HG03060 (cell line): Measurements from ENCODE around the gene MUC13.

Source experiments
- ATAC-seq: cut with Tn5 transposase; IDR thresholded peaks from one replicate; pipeline ENCODE4 v1.9.1; 2021; ENCODE audit warnings: low read depth, moderate number of reproducible peaks; ENCODE audit not compliant: unreplicated experiment

The MUC13 gene

GRCh38 chr3:124904835-124905492, 29.6 kb downstream of the MUC13 start:
- ATAC-seq: no peak

DNA sequence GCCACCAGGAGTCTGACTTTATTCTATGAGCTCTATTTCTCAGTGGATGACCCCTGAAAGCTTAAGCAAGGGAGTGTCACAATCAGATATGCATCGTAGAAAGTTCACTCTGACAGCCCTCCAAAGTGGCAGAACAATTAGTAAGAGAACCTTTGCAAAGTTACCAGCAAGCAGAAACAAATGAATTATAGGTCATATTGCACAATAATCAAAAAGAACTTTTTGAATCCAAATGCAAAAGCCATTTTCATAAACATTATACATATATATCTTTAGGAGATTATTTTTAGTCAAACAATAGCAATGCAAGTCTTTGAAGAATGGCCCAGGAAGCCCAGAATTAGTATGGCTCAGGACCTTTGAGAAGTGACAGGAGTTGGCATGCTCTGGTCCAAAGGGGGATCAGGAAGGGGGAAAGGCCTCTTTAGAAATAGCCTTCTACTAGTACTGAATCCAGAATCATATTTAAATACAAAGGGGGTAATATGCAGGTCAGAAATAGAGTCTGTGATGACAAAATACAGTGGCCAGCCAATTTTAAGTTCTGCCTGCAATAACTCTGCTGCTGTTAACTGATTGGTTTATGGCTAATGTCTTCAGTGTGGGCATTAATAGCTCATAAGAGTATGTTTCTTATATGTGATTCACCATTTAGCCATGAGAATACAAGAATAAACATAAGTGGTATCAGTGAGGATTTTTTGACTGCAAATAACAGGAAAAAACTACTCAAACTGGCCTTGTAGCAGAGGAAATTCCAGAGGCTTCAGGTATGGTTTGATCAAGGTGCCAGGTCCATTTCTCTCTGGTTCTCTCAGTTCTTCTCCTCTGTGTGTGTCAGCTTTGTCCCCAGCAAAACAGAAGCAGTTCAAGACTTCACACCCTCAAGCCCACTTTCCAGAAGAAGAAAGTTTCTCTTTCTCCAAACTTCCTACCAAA, 30.4 kb downstream of the MUC13 start:
- ATAC-seq: no peak

DNA sequence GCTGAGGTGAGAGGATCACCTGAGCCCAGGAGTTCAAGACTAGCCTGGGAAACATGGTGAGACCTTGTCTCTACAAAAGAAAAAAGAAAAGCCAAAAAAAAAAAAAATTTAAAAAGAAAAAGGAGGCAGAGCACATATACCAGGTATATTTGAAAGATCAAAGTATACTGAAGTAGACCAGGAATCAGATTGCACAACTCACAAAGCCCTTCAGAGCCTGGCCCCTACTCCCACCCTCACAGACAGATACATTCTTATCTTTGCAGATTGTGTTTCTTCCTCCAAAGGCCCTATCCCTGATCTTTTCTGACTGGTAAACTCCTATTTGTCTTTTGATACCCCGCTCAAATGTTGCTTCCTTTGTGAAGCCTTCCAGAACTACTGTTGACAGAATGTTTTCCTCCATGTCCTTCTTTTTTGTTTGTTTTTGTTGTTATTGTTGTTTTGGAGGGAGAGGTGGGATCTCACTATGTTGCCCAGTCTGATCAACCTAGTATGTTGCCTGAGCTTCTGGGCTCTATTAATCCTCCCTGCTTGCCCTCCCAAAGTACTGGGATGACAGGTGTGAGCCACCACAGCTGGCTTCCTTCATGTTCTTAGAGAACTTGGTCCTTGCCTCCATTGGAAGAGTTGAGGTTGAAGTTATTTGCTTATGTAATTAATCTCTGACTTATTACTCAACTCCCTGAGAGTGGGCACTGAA, 37.6 kb downstream of the MUC13 start:
- no peak for ATAC-seq

DNA sequence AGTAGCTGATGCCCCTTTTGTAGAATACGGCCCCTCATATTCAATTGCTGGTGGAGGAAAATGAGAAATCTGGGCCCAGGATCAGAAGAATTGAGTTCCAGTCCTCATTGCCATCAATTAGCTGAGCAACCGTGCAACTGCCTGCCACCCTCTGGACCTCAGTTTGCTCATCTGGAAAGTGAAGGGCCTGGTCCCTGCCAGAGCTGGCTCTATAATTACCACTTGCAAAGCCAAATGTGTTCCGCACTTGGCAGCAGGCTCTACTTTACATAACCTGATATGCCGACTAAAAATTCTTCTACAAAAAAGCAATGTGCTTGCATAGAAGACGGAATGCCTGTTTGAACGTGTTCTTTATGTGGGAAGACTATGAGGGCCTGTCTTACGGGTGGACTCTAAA, 38.8 kb downstream of the MUC13 start:
- no peak for ATAC-seq

- no peak for ATAC-seq
These were observed 41.0 kb downstream of the MUC13 start for GRCh38 chr3:124893526-124893925.

DNA sequence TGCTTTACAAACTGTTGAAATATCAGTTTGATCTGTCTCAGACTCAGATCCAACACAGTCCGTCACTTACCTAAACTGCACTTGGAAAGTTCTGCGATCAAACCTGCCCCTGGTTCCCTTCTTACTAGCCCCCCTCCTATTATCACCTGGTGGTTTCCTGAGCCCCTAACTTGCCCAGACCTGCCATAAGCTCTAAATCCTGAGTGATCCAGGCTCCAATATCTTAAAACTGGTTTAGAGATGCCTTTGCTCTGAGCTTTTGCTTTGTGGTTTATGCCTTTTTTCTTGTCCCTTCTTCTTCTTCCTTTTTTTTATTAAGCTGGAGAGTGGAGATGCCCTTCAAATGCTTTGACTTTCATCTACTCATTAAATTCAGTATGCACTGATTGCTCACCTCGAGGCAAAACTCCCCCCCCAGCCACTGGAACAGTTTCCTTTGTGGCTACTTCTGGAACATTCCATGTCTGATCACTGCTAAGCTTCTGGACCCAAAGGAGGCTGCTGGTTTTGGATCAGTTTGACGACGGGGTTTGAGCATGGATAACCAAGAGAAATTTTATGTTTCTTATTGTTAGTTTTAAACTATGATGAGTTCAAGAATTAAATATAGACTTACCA, 43.9 kb downstream of the MUC13 start:
- no peak for ATAC-seq

- no peak for ATAC-seq
These were observed 45.8 kb downstream of the MUC13 start for GRCh38 chr3:124888482-124889441.

GRCh38 chr3:124887932-124888298, 46.6 kb downstream of the MUC13 start:
- ATAC-seq: no peak

- no peak for ATAC-seq
These were observed 47.2 kb downstream of the MUC13 start, which contains the start of gene ITGB5 for GRCh38 chr3:124887177-124887931. Gene ITGB5 (minus strand): TSS chr3:124887365. CDS start chr3:124887000, 365 bp downstream.

DNA sequence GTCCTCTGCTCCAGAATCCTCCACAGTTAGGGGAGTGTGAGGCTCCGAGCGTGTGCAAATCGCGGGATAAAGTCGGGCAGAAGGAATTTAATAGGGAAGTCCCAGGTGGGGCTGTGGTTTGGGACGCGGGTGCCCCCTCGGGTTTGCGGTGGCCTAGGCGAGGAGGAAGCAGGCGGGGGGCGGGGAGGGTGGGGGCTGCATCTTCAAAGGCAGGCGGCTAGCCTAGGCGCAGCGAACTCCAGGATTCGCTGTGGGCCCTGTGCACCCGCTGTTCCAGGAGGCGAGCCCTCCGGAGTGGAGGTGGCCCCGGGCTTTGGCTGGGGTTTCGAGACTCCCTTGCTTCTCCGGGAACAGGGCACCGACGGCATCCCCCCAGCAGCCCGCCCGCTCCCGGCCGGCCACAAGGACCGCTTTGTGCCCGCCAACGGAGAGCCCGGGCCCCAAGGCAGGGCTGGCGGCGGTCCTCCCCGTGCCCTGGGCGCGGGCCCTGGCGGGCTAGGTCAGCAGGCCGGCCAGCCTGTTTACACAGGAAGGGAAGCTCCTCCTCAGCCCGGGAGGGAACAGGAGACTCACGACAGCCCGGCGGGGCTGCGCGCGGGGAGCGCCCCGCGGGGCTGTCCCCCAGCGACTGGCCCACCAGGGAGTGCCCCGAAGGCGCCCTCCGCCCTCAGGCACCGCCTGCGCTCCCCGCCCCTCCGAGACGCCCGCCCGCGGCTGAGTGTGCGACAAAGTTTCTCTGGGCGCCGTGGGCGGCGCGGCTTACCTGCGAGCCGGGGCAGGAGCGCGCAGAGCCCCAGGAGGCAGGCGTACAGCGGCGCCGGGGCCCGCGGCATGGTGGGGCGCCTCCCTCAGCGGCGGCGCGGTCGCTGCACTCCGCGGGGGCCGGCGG, 48.1 kb downstream of the MUC13 start:
- no peak for ATAC-seq

DNA sequence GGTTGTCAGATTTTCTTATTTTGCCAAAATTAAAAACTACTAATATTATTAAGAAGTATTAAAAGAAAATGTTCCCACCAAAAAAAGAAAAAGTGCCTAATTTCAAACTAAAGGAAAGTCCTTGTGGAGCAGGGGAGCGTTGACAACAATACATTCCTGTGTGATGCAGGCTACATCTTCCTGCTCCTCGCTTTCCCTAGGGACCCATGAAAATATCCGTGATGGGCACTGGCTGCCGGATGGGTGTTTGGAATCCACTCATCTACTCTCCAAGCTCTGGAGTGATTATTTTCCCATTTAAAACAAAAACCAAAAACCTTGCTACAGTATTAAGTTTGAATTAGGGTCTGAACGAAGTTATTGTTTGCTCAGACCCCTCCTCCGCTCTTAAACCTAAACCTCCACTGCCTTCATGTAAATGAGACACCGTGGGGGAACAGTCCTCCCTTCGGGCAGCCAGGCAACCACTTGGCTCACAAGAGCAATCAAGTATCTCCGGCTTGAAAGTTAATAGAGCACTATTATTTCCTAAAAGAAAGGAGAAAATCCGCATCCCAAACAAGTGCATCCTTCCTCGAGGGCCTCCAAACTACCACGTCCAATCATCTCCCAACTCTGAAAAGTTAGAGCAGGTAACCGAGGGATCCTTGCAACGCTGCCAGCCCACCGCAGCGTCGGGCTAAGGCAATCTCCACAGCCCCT, 48.9 kb downstream of the MUC13 start:
- ATAC-seq: no peak

- no peak for ATAC-seq
These were observed 50.0 kb downstream of the MUC13 start for GRCh38 chr3:124884474-124885101.

DNA sequence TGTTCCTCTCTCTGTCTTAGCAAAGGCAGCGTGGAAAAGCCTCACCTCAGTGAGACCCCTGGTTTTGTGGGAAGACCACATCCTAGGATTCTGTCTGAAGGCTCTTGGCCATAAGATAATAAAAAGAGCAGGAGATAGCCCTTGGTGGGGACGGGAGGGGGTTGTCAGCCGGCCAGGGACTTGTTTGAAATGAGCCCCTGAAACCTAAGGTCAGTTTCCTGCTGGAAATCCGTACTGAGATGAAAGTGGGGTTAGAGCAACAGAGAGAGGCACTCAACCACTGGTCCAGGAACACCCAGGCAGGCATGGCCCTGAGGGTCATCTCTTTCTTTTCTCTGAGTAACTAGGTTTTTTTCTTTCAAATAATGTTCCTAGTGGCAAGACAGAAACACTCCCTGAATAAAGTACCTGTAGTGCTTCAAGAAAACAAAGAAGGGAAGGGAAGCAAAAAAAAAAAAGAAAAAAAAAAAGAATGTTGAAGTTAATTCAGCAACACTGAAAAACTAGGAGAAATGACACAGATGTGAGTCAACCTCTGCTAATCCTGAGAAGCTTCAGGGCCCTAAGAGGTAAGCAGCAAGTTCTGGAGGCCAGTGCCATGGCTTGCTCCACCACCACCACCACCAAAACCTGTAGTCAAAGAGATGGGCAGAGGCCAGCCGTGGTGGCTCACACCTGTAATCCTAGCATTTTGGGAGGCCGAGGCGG, 50.6 kb downstream of the MUC13 start:
- ATAC-seq: no peak

DNA sequence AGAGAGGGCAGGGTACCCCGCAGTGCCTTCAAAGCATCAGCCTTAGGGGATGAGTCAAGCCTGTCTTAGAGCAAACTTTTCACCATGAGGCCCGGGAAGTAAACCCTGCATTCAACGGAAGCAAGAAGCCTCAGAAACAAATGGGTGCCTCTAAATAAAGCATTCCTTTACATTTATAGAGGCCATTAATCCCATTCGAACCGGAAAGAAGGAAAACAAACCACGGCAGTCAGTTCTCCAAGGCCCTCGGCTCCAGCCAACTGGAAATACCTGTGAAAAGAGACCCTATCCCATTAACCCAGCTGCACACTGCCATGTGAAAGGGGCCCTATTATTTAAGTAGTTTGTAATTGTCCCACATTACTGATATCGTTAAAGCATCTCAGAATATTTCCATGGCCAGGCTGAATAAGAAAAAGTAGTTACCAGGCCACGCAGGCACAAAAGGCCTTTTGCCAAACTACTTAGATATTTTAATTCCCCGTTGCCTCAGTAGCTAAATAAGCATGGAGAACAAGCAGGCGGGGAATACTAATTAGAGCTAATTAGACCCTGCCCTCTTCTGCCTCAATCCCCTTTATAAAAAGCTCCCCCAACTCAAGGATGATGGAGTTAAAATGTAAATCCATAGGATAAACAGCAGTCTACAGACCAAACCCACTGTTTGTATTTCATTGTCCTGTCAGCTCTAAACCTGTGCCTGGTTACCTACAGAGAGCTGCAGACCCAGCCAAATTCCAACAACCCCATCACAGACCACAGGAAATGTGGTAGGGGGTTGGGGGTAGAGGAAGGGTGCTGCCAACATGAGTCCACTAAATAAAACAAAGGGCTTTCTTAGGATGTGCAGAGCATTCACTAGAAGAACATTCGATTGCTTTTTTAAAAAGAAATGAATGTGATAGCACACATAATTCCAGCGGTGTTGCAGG, 51.5 kb downstream of the MUC13 start:
- no peak for ATAC-seq

DNA sequence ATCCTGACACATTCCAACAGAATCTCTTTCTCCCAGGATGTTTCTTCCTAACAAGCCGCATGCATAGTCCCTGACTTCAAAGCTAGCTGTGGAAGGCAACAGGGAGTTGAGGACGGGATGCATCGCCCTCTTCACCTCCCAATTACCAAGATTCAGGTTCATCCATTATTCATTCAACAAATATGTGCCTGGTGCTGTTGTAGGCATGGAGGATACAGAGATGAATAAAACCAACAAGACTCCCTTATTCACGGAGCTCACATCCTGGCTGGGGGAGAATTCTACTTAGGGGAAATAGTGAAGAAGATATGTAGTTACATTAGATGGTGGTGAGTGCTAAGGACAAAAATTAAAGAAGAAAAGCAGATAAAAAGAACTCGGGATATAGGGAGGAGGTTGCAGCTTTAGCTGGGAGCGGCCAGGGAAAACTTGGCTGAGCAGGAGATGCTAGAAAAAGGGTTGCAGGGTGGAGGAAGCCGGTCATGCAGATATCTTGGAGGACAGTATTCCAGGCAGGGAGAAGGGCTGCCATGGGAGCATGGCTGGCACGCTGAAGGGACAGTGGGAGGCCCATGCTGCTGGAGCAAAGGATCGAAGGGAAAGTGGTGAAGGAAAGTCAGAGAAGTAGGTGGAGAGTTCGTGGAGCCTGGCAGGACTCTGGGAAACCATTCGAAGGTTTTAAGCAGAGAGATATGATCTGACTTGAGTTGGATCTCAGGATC, 52.4 kb downstream of the MUC13 start:
- ATAC-seq: no peak
